Liver (tissue), 9 donors: ENCODE data around the gene SREK1IP1. TPM values are rescaled to one million over a fixed set of nuclear protein-coding genes. Genes with fewer than 3 reads are reported as not detected.

Experiments
- DNase-seq: peaks from one replicate; pipeline ENCODE4 v3.0.0-alpha.2; 2017; ENCODE audit warnings: low spot score
- H3K27ac ChIP-seq, 2 donors: one replicate each; pipeline ENCODE4 v1.7.0; 2013; ENCODE audit warnings: inconsistent platforms in 2 of 2, low read length in 2 of 2, control low read depth in 1 of 2, low read depth in 1 of 2, mild to moderate bottlenecking in 1 of 2
- H3K27me3 ChIP-seq, 4 donors: one replicate each; pipeline versions ENCODE4 v1.6.1 to v1.7.0; 2013; ENCODE audit warnings: low read length in 3 of 4, inconsistent platforms in 1 of 4, mild to moderate bottlenecking in 1 of 4, moderate library complexity in 1 of 4; ENCODE audit not compliant: control insufficient read depth in 4 of 4, insufficient read depth in 4 of 4
- H3K36me3 ChIP-seq, 4 donors: one replicate each; pipeline versions ENCODE4 v1.6.1 to v1.7.0; 2013; ENCODE audit warnings: low read length in 3 of 4, mild to moderate bottlenecking in 3 of 4, low read depth in 1 of 4, moderate library complexity in 1 of 4; ENCODE audit not compliant: control insufficient read depth in 4 of 4, insufficient read depth in 3 of 4
- H3K4me1 ChIP-seq, 4 donors: one replicate each; pipeline versions ENCODE4 v1.6.1 to v1.7.0; 2013; ENCODE audit warnings: low read length in 3 of 4, mild to moderate bottlenecking in 3 of 4, moderate library complexity in 1 of 4; ENCODE audit not compliant: control insufficient read depth in 4 of 4, insufficient read depth in 4 of 4
- H3K4me3 ChIP-seq, 3 donors: one replicate each; pipeline versions ENCODE4 v1.6.1 to v1.7.0; 2013; ENCODE audit warnings: low read length in 3 of 3, control low read depth in 1 of 3, low read depth in 1 of 3, mild to moderate bottlenecking in 1 of 3
- H3K9ac ChIP-seq, 2 donors: one replicate each; pipeline ENCODE4 v1.7.0; 2013; ENCODE audit warnings: low read length in 2 of 2, mild to moderate bottlenecking in 2 of 2, moderate library complexity in 2 of 2, control low read depth in 1 of 2, low read depth in 1 of 2
- H3K9me3 ChIP-seq, 4 donors: one replicate each; pipeline versions ENCODE4 v1.6.1 to v1.7.0; 2013; ENCODE audit warnings: low read length in 3 of 4; ENCODE audit not compliant: control insufficient read depth in 4 of 4
- EGR1 ChIP-seq, 2 donors: IDR thresholded peaks; 2 replicates each; pipeline ENCODE4 v1.6.1; 2016 to 2018; ENCODE audit warnings: antibody characterized with exemption in 2 of 2, low read depth in 2 of 2
- FOXA1 ChIP-seq: IDR thresholded peaks from 2 replicates; pipeline ENCODE4 v1.6.1; 2016; ENCODE audit warnings: antibody characterized with exemption
- FOXA2 ChIP-seq: IDR thresholded peaks from 2 replicates; pipeline ENCODE4 v1.6.1; 2016; ENCODE audit warnings: antibody characterized with exemption
- GABPA ChIP-seq, 2 donors: IDR thresholded peaks in 1 of 2; conservative IDR thresholded peaks in 1 of 2; 2 replicates each; pipeline ENCODE4 v1.6.1; 2016; ENCODE audit warnings: antibody characterized with exemption in 2 of 2, mild to moderate bottlenecking in 1 of 2, moderate library complexity in 1 of 2
- HNF4A ChIP-seq, 2 donors: conservative IDR thresholded peaks; 2 replicates each; pipeline ENCODE4 v1.6.1; 2016; ENCODE audit warnings: antibody characterized with exemption in 2 of 2, mild to moderate bottlenecking in 2 of 2
- HNF4G ChIP-seq: IDR thresholded peaks from 2 replicates; pipeline ENCODE4 v1.6.1; 2016; ENCODE audit warnings: antibody characterized with exemption
- JUND ChIP-seq, 2 donors: IDR thresholded peaks; 2 replicates each; pipeline ENCODE4 v1.6.1; 2016; ENCODE audit warnings: antibody characterized with exemption in 2 of 2
- MAX ChIP-seq: IDR thresholded peaks from 2 replicates; pipeline ENCODE4 v1.6.1; 2016; ENCODE audit warnings: antibody characterized with exemption
- NR2F2 ChIP-seq: IDR thresholded peaks from 2 replicates; pipeline ENCODE4 v1.6.1; 2016; ENCODE audit warnings: antibody characterized with exemption
- RAD21 ChIP-seq, 2 donors: IDR thresholded peaks; 2 replicates each; pipeline ENCODE4 v1.6.1; 2016; ENCODE audit warnings: antibody characterized with exemption in 2 of 2, mild to moderate bottlenecking in 2 of 2
- RXRA ChIP-seq, 2 donors: IDR thresholded peaks; 2 replicates each; pipeline ENCODE4 v1.6.1; 2017 to 2018; ENCODE audit warnings: antibody characterized with exemption in 2 of 2, mild to moderate bottlenecking in 1 of 2
- SP1 ChIP-seq: IDR thresholded peaks from 2 replicates; pipeline ENCODE4 v1.6.1; 2018; ENCODE audit warnings: antibody characterized with exemption, mild to moderate bottlenecking
- TAF1 ChIP-seq: conservative IDR thresholded peaks from 2 replicates; pipeline ENCODE4 v1.6.1; 2016; ENCODE audit warnings: antibody characterized with exemption, mild to moderate bottlenecking
- YY1 ChIP-seq: IDR thresholded peaks from 2 replicates; pipeline ENCODE4 v1.6.1; 2016; ENCODE audit warnings: antibody characterized with exemption, mild to moderate bottlenecking
- ZBTB33 ChIP-seq: IDR thresholded peaks from 2 replicates; pipeline ENCODE4 v1.6.1; 2016; ENCODE audit warnings: antibody characterized with exemption
- WGBS: extraction: QIAGEN DNeasy Blood & Tissue Kit; methylation state at CpG from one replicate; pipeline ENCODE4 v1.1.7; 2013; 5-methylcytosine and 5-hydroxymethylcytosine counted together
- polyA plus RNA-seq, 2 donors: library from polyadenylated mRNA; stranded (reverse) in 1 of 2; unstranded in 1 of 2; fragments of 200-250 nt in 1 of 2; fragments of >200 nt in 1 of 2; fragmentation: Nextera tagmentation in 1 of 2; extraction: Ambion mirVana in 1 of 2; gene quantifications; one replicate each; pipeline versions ENCODE4 v1.2.1 to v1.2.3, GENCODE V29; 2013 to 2015
- total RNA-seq, 2 donors: library from RNA; depleted of rRNA; stranded (reverse); fragments of >200 nt; gene quantifications; one replicate each; pipeline ENCODE4 v1.2.3, GENCODE V29; 2014
- TF ChIP-seq, protein P1 (sequence below): fragments of 150-350 bp; IDR thresholded peaks from 2 replicates; pipeline ENCODE4 v1.5.1; 2017; ENCODE audit warnings: improper control_type of control experiment, low read depth, low read length; ENCODE audit not compliant: missing input control
- TF ChIP-seq, protein P2 (sequence below): IDR thresholded peaks from 2 replicates; pipeline ENCODE4 v1.6.1; 2016; ENCODE audit warnings: antibody characterized with exemption
- donor health status: healthy.
- donor health status: healthy.
- donor health status: healthy.
- donor health status: healthy.
- donor health status: healthy.

Gene SREK1IP1
- total and polyA plus RNA-seq, 4 donors = 2.9 to 22.0 (median 7.8) TPM

GRCh38 chr5:64693636-64694035 is 74.9 kb downstream of the SREK1IP1 start:
- 60% methylated on average over 2 of the region's 2 CpGs for WGBS

GRCh38 chr5:64691291-64691690 is 77.2 kb downstream of the SREK1IP1 start:
- H3K9me3 ChIP-seq = no peaks in the 10 kb centered on the region
- WGBS = 21% methylated on average over 3 of the region's 3 CpGs
- no peak overlapping the region for H3K27ac ChIP-seq
- no peak for DNase-seq
- no peaks in the 10 kb centered on the region for H3K36me3 ChIP-seq
- no peak overlapping the region for H3K9ac ChIP-seq
- no peak overlapping the region for H3K4me3 ChIP-seq
- no peak for TF ChIP-seq RAD21 (IDR thresholded peaks at IDR 0.05)
- TF ChIP-seq, protein P1, sequence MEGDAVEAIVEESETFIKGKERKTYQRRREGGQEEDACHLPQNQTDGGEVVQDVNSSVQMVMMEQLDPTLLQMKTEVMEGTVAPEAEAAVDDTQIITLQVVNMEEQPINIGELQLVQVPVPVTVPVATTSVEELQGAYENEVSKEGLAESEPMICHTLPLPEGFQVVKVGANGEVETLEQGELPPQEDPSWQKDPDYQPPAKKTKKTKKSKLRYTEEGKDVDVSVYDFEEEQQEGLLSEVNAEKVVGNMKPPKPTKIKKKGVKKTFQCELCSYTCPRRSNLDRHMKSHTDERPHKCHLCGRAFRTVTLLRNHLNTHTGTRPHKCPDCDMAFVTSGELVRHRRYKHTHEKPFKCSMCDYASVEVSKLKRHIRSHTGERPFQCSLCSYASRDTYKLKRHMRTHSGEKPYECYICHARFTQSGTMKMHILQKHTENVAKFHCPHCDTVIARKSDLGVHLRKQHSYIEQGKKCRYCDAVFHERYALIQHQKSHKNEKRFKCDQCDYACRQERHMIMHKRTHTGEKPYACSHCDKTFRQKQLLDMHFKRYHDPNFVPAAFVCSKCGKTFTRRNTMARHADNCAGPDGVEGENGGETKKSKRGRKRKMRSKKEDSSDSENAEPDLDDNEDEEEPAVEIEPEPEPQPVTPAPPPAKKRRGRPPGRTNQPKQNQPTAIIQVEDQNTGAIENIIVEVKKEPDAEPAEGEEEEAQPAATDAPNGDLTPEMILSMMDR = no peak
- no peak for TF ChIP-seq NR2F2
- TF ChIP-seq SP1 = no peak
- TF ChIP-seq MAX = no peak
- no peak for TF ChIP-seq TAF1
- TF ChIP-seq, protein P2, sequence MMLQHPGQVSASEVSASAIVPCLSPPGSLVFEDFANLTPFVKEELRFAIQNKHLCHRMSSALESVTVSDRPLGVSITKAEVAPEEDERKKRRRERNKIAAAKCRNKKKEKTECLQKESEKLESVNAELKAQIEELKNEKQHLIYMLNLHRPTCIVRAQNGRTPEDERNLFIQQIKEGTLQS = no peak
- no peak for TF ChIP-seq HNF4A (conservative IDR thresholded peaks at IDR 0.05)
- peaks cover 7 to 10% (median 9%) of the 10 kb centered on the region in 4 donors for H3K4me1 ChIP-seq
- H3K27me3 ChIP-seq = peaks cover 0 to 21% (median 4%) of the 10 kb centered on the region in 4 donors

More at GRCh38 chr5:64693636-64694035, 74.9 kb downstream of the SREK1IP1 start:
- Histone ChIP-seq H3K9ac (no peak overlapping the region), H3K4me1 (peaks cover 7 to 10% (median 9%) of the 10 kb centered on the region in 4 donors), H3K36me3 (no peaks in the 10 kb centered on the region), H3K27ac (no peak overlapping the region), H3K27me3 (peaks cover 0 to 14% (median 4%) of the 10 kb centered on the region in 4 donors), H3K9me3 (no peaks in the 10 kb centered on the region), H3K4me3 (no peak overlapping the region)
- TF ChIP-seq MAX (no peak), ZBTB33 (no peak), FOXA2 (no peak), YY1 (no peak), RXRA (IDR thresholded peaks at IDR 0.05) (no peak), EGR1 (IDR thresholded peaks at IDR 0.05; ENCODE audit: low read depth in 2 of 2) (no peak), HNF4G (no peak), NR2F2 (no peak), GABPA (IDR thresholded peaks at IDR 0.05 in 1 of 2, conservative IDR thresholded peaks at IDR 0.05 in 1 of 2) (no peak), JUND (IDR thresholded peaks at IDR 0.05) (no peak), RAD21 (IDR thresholded peaks at IDR 0.05) (no peak), FOXA1 (no peak)
- TF ChIP-seq, protein P2 = no peak
- TF ChIP-seq, protein P1 = no peak
- no peak for DNase-seq
